ENCODE data around the gene SGMS1. TPM values are rescaled to one million over a fixed set of nuclear protein-coding genes. Genes with fewer than 3 reads are reported as not detected.

SGMS1 gene
- total and polyA plus RNA-seq, 2 donors (not counting 1 experiment from before 2014, with no cell fraction given): 10.0 to 43.5 TPM

- Histone ChIP-seq H4K20me1 (ENCODE audit: control insufficient read depth, insufficient read depth, low read length, poor library complexity, severe bottlenecking) (peaks cover 55% of the 10 kb centered on the region), H3K27me3 (replicated peaks in 1 of 4; ENCODE audit: control extremely low read depth in 1 of 4, control insufficient read depth in 3 of 4, insufficient read depth in 4 of 4, low read length in 3 of 4) (no peaks in the 10 kb centered on the region), H3K9me3 (ENCODE audit: control extremely low read depth in 1 of 3, control insufficient read depth in 2 of 3, insufficient read depth in 1 of 3, low read length in 2 of 3) (no peaks in the 10 kb centered on the region), H3K36me3 (replicated peaks in 1 of 2; ENCODE audit: control extremely low read depth in 1 of 2, control insufficient read depth in 1 of 2, extremely low read depth in 1 of 2, insufficient read depth in 2 of 2, low read length in 1 of 2) (no peaks in the 10 kb centered on the region), H3K79me2 (ENCODE audit: control insufficient read depth, insufficient read depth, low read length) (peaks cover 68% of the 10 kb centered on the region), H3K27ac (ENCODE audit: low read length in 2 of 2) (no peak overlapping the region), H3K4me3 (ENCODE audit: control extremely low read depth in 1 of 5, extremely low read depth in 1 of 5, insufficient read depth in 1 of 5, low read depth in 2 of 5, low read length in 4 of 5) (no peak overlapping the region), H2AFZ (ENCODE audit: insufficient read depth, low read depth, low read length, poor library complexity, severe bottlenecking) (no peak overlapping the region), H3K4me2 (replicated peaks; ENCODE audit: low read depth, low read length, poor library complexity, severe bottlenecking) (no peak overlapping the region), H3K9ac (ENCODE audit: low read length) (no peak overlapping the region), H3K4me1 (ENCODE audit: control insufficient read depth in 2 of 2, insufficient read depth in 2 of 2, low read length in 2 of 2) (peaks cover 17 to 23% of the 10 kb centered on the region in 2 donors)
- intact Hi-C loops (cut with micrococcal nuclease): no loop called here
- 45% methylated on average over 2 of the region's 5 CpGs for WGBS (ENCODE audit: insufficient coverage)
- ATAC-seq (ENCODE audit: low read depth) (peak; percentile 39), DNase-seq (peak; percentile 31)
- peaks cover 52% of the 10 kb centered on the region for H3K4me1 Mint-ChIP-seq
- H3K9me3 Mint-ChIP-seq (ENCODE audit: insufficient read depth): no peaks in the 10 kb centered on the region
- no peak overlapping the region for H3K27ac Mint-ChIP-seq
- CTCF ChIA-PET: no interaction called here
- H3K27me3 Mint-ChIP-seq: no peaks in the 10 kb centered on the region
- POLR2A ChIA-PET: interaction anchor here (1.7 kb wide), 1 partner anchor 114 kb away, joined by 4 read pairs; no protein-coding TSS in a partner anchor
- TF ChIP-seq EZH2 (IDR thresholded peaks at IDR 0.05; ENCODE audit: borderline replicate concordance, insufficient read depth, low read depth, low read length, poor library complexity, severe bottlenecking): no peak
- no peak for TF ChIP-seq CTCF (IDR thresholded peaks at IDR 0.05)
- no peak overlapping the region for H3K4me3 Mint-ChIP-seq
Observed at GRCh38 chr10:50508315-50509051, 115.3 kb downstream of the SGMS1 start.

- WGBS (ENCODE audit: insufficient coverage): 100% methylated on average over 5 of the region's 5 CpGs
- H3K4me2 ChIP-seq (replicated peaks; ENCODE audit: low read depth, low read length, poor library complexity, severe bottlenecking): no peak overlapping the region
- Mint-ChIP-seq H3K9me3 (ENCODE audit: insufficient read depth) (no peaks in the 10 kb centered on the region), H3K4me1 (peaks cover 49% of the 10 kb centered on the region), H3K27ac (no peak overlapping the region), H3K4me3 (no peak overlapping the region), H3K27me3 (no peaks in the 10 kb centered on the region)
- no peaks in the 10 kb centered on the region for H3K27me3 ChIP-seq (replicated peaks in 1 of 4; ENCODE audit: control extremely low read depth in 1 of 4, control insufficient read depth in 3 of 4, insufficient read depth in 4 of 4, low read length in 3 of 4)
- POLR2A ChIA-PET: no interaction called here
- peaks cover 61% of the 10 kb centered on the region for H3K79me2 ChIP-seq (ENCODE audit: control insufficient read depth, insufficient read depth, low read length)
- peaks cover 6 to 12% of the 10 kb centered on the region in 2 donors for H3K4me1 ChIP-seq (ENCODE audit: control insufficient read depth in 2 of 2, insufficient read depth in 2 of 2, low read length in 2 of 2)
- CTCF ChIA-PET: no interaction called here
- DNase-seq (no peak), ATAC-seq (ENCODE audit: low read depth) (no peak)
- no peak overlapping the region for H3K27ac ChIP-seq (ENCODE audit: low read length in 2 of 2)
- H4K20me1 ChIP-seq (ENCODE audit: control insufficient read depth, insufficient read depth, low read length, poor library complexity, severe bottlenecking): peaks cover 54% of the 10 kb centered on the region
- no peaks in the 10 kb centered on the region for H3K36me3 ChIP-seq (replicated peaks in 1 of 2; ENCODE audit: control extremely low read depth in 1 of 2, control insufficient read depth in 1 of 2, extremely low read depth in 1 of 2, insufficient read depth in 2 of 2, low read length in 1 of 2)
- intact Hi-C loops (cut with micrococcal nuclease): no loop called here
- no peak overlapping the region for H3K9ac ChIP-seq (ENCODE audit: low read length)
- no peak overlapping the region for H2AFZ ChIP-seq (ENCODE audit: insufficient read depth, low read depth, low read length, poor library complexity, severe bottlenecking)
- no peaks in the 10 kb centered on the region for H3K9me3 ChIP-seq (ENCODE audit: control extremely low read depth in 1 of 3, control insufficient read depth in 2 of 3, insufficient read depth in 1 of 3, low read length in 2 of 3)
- H3K4me3 ChIP-seq (ENCODE audit: control extremely low read depth in 1 of 5, extremely low read depth in 1 of 5, insufficient read depth in 1 of 5, low read depth in 2 of 5, low read length in 4 of 5): no peak overlapping the region
- TF ChIP-seq CTCF (IDR thresholded peaks at IDR 0.05): no peak
- TF ChIP-seq EZH2 (IDR thresholded peaks at IDR 0.05; ENCODE audit: borderline replicate concordance, insufficient read depth, low read depth, low read length, poor library complexity, severe bottlenecking): no peak
Observed at GRCh38 chr10:50506861-50507573, 116.7 kb downstream of the SGMS1 start.
